NCI-H69 (cell line): ENCODE measurements around the gene TAC3.
"Not testable (repeated sequence)": the region's sequence is repeated elsewhere in the genome, so short reads cannot be mapped to it uniquely, and the experiment has no call there.

Experiments
- DNase-seq: peaks from one replicate; lab custom pipeline; 2025; lab: John Stamatoyannopoulos, UW

TAC3 gene

GRCh38 chr12:57016348-57016747 is at the start of gene TAC3:
TAC3 (minus strand) TSS chr12:57016529; CDS start chr12:57015797, 732 bp downstream.
- DNase-seq, result peak; percentile 47

GRCh38 chr12:57063991-57064685 is 47.8 kb upstream of the TAC3 start:
- no peak for DNase-seq

- DNase-seq, result no peak
Observed at GRCh38 chr12:57058454-57058853, 42.1 kb upstream of the TAC3 start.

- DNase-seq, result no peak
Observed at GRCh38 chr12:57057067-57057751, 40.9 kb upstream of the TAC3 start.

GRCh38 chr12:57055824-57056223 is 39.5 kb upstream of the TAC3 start:
- DNase-seq, result no peak

GRCh38 chr12:57053901-57054300 is 37.6 kb upstream of the TAC3 start:
- DNase-seq, result not testable (repeated sequence)

GRCh38 chr12:57053146-57053545 is 36.8 kb upstream of the TAC3 start:
- not testable (repeated sequence) for DNase-seq

- no peak for DNase-seq
Observed at GRCh38 chr12:57051011-57051410, 34.7 kb upstream of the TAC3 start.

- DNase-seq, result peak; percentile 14
Observed at GRCh38 chr12:57049890-57050289, 33.6 kb upstream of the TAC3 start, which contains the start of gene MYO1A. MYO1A (minus strand) TSS chr12:57050129; CDS start chr12:57048323, 1,806 bp downstream.

- DNase-seq, result no peak
Observed at GRCh38 chr12:57049119-57049446, 32.8 kb upstream of the TAC3 start.

- peak; percentile 11 for DNase-seq
Observed at GRCh38 chr12:57048423-57049118, 32.2 kb upstream of the TAC3 start.

- DNase-seq, result no peak
Observed at GRCh38 chr12:57047981-57048380, 31.7 kb upstream of the TAC3 start.

GRCh38 chr12:57046947-57047890 is 30.9 kb upstream of the TAC3 start:
- DNase-seq, result no peak

GRCh38 chr12:57046086-57046791 is 29.9 kb upstream of the TAC3 start:
- DNase-seq, result no peak

GRCh38 chr12:57044889-57045288 is 28.6 kb upstream of the TAC3 start:
- no peak for DNase-seq

- DNase-seq, result no peak
Observed at GRCh38 chr12:57044468-57044867, 28.1 kb upstream of the TAC3 start.

GRCh38 chr12:57042695-57043094 is 26.4 kb upstream of the TAC3 start:
- DNase-seq, result no peak

- no peak for DNase-seq
Observed at GRCh38 chr12:57040750-57041149, 24.4 kb upstream of the TAC3 start.

GRCh38 chr12:57040211-57040610 is 23.9 kb upstream of the TAC3 start:
- DNase-seq, result no peak

- no peak for DNase-seq
Observed at GRCh38 chr12:57039016-57039798, 22.9 kb upstream of the TAC3 start.
